Liver (tissue), 9 donors: ENCODE data around the gene TRH. TPM values are rescaled to one million over a fixed set of nuclear protein-coding genes. Genes with fewer than 3 reads are reported as not detected.

Experiments
- DNase-seq: peaks from one replicate; pipeline ENCODE4 v3.0.0-alpha.2; 2017; ENCODE audit warnings: low spot score
- H3K27ac ChIP-seq, 2 donors: one replicate each; pipeline ENCODE4 v1.7.0; 2013; ENCODE audit warnings: inconsistent platforms in 2 of 2, low read length in 2 of 2, control low read depth in 1 of 2, low read depth in 1 of 2, mild to moderate bottlenecking in 1 of 2
- H3K27me3 ChIP-seq, 4 donors: one replicate each; pipeline versions ENCODE4 v1.6.1 to v1.7.0; 2013; ENCODE audit warnings: low read length in 3 of 4, inconsistent platforms in 1 of 4, mild to moderate bottlenecking in 1 of 4, moderate library complexity in 1 of 4; ENCODE audit not compliant: control insufficient read depth in 4 of 4, insufficient read depth in 4 of 4
- H3K36me3 ChIP-seq, 4 donors: one replicate each; pipeline versions ENCODE4 v1.6.1 to v1.7.0; 2013; ENCODE audit warnings: low read length in 3 of 4, mild to moderate bottlenecking in 3 of 4, low read depth in 1 of 4, moderate library complexity in 1 of 4; ENCODE audit not compliant: control insufficient read depth in 4 of 4, insufficient read depth in 3 of 4
- H3K4me1 ChIP-seq, 4 donors: one replicate each; pipeline versions ENCODE4 v1.6.1 to v1.7.0; 2013; ENCODE audit warnings: low read length in 3 of 4, mild to moderate bottlenecking in 3 of 4, moderate library complexity in 1 of 4; ENCODE audit not compliant: control insufficient read depth in 4 of 4, insufficient read depth in 4 of 4
- H3K4me3 ChIP-seq, 3 donors: one replicate each; pipeline versions ENCODE4 v1.6.1 to v1.7.0; 2013; ENCODE audit warnings: low read length in 3 of 3, control low read depth in 1 of 3, low read depth in 1 of 3, mild to moderate bottlenecking in 1 of 3
- H3K9ac ChIP-seq, 2 donors: one replicate each; pipeline ENCODE4 v1.7.0; 2013; ENCODE audit warnings: low read length in 2 of 2, mild to moderate bottlenecking in 2 of 2, moderate library complexity in 2 of 2, control low read depth in 1 of 2, low read depth in 1 of 2
- H3K9me3 ChIP-seq, 4 donors: one replicate each; pipeline versions ENCODE4 v1.6.1 to v1.7.0; 2013; ENCODE audit warnings: low read length in 3 of 4; ENCODE audit not compliant: control insufficient read depth in 4 of 4
- EGR1 ChIP-seq, 2 donors: IDR thresholded peaks; 2 replicates each; pipeline ENCODE4 v1.6.1; 2016 to 2018; ENCODE audit warnings: antibody characterized with exemption in 2 of 2, low read depth in 2 of 2
- FOXA1 ChIP-seq: IDR thresholded peaks from 2 replicates; pipeline ENCODE4 v1.6.1; 2016; ENCODE audit warnings: antibody characterized with exemption
- FOXA2 ChIP-seq: IDR thresholded peaks from 2 replicates; pipeline ENCODE4 v1.6.1; 2016; ENCODE audit warnings: antibody characterized with exemption
- HNF4A ChIP-seq, 2 donors: conservative IDR thresholded peaks; 2 replicates each; pipeline ENCODE4 v1.6.1; 2016; ENCODE audit warnings: antibody characterized with exemption in 2 of 2, mild to moderate bottlenecking in 2 of 2
- HNF4G ChIP-seq: IDR thresholded peaks from 2 replicates; pipeline ENCODE4 v1.6.1; 2016; ENCODE audit warnings: antibody characterized with exemption
- JUND ChIP-seq, 2 donors: IDR thresholded peaks; 2 replicates each; pipeline ENCODE4 v1.6.1; 2016; ENCODE audit warnings: antibody characterized with exemption in 2 of 2
- NR2F2 ChIP-seq: IDR thresholded peaks from 2 replicates; pipeline ENCODE4 v1.6.1; 2016; ENCODE audit warnings: antibody characterized with exemption
- RAD21 ChIP-seq, 2 donors: IDR thresholded peaks; 2 replicates each; pipeline ENCODE4 v1.6.1; 2016; ENCODE audit warnings: antibody characterized with exemption in 2 of 2, mild to moderate bottlenecking in 2 of 2
- RXRA ChIP-seq, 2 donors: IDR thresholded peaks; 2 replicates each; pipeline ENCODE4 v1.6.1; 2017 to 2018; ENCODE audit warnings: antibody characterized with exemption in 2 of 2, mild to moderate bottlenecking in 1 of 2
- TAF1 ChIP-seq: conservative IDR thresholded peaks from 2 replicates; pipeline ENCODE4 v1.6.1; 2016; ENCODE audit warnings: antibody characterized with exemption, mild to moderate bottlenecking
- WGBS: extraction: QIAGEN DNeasy Blood & Tissue Kit; methylation state at CpG from one replicate; pipeline ENCODE4 v1.1.7; 2013; 5-methylcytosine and 5-hydroxymethylcytosine counted together
- polyA plus RNA-seq, 2 donors: library from polyadenylated mRNA; stranded (reverse) in 1 of 2; unstranded in 1 of 2; fragments of 200-250 nt in 1 of 2; fragments of >200 nt in 1 of 2; fragmentation: Nextera tagmentation in 1 of 2; extraction: Ambion mirVana in 1 of 2; gene quantifications; one replicate each; pipeline versions ENCODE4 v1.2.1 to v1.2.3, GENCODE V29; 2013 to 2015
- total RNA-seq, 2 donors: library from RNA; depleted of rRNA; stranded (reverse); fragments of >200 nt; gene quantifications; one replicate each; pipeline ENCODE4 v1.2.3, GENCODE V29; 2014
- TF ChIP-seq, protein P1 (sequence below): fragments of 150-350 bp; IDR thresholded peaks from 2 replicates; pipeline ENCODE4 v1.5.1; 2017; ENCODE audit warnings: improper control_type of control experiment, low read depth, low read length; ENCODE audit not compliant: missing input control
- TF ChIP-seq, protein P2 (sequence below): IDR thresholded peaks from 2 replicates; pipeline ENCODE4 v1.6.1; 2016; ENCODE audit warnings: antibody characterized with exemption
- TF ChIP-seq, protein P3 (sequence below): IDR thresholded peaks from 2 replicates; pipeline ENCODE4 v1.6.1; 2016; ENCODE audit warnings: antibody characterized with exemption, mild to moderate bottlenecking
- TF ChIP-seq, protein P4 (sequence below): IDR thresholded peaks from 2 replicates; pipeline ENCODE4 v1.6.1; 2016; ENCODE audit warnings: antibody characterized with exemption
- donor health status: healthy.
- donor health status: healthy.
- donor health status: healthy.
- donor health status: healthy.
- donor health status: healthy.

Gene TRH
- total and polyA plus RNA-seq, 4 donors, result 0.28 TPM; not detected in 3

DNA sequence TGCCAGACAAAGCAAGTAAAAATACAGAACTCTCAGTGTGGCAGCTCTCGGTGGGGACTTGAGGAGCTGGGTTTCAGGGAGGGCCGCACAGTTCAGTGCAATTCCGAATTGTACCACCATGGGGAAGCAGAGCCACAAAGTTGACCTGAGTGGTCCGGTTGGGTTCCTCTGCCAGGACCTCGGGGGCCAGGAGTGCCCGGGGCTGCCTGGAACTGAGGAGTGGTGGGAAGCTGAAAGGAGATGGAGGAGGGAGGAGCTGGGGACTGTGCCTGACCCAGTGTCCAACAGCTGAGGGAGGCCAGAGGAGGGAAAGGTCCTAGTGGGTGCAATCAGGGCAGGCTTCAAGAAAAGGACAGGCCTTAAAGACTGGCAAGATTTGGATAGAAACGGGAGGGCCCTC, 32.2 kb upstream of the TRH start:
- no peak overlapping the region for H3K9ac ChIP-seq
- 29% methylated on average over 7 of the region's 7 CpGs for WGBS
- peaks cover 0 to 7% (median 4%) of the 10 kb centered on the region in 4 donors for H3K9me3 ChIP-seq
- H3K27me3 ChIP-seq, result no peaks in the 10 kb centered on the region
- H3K4me1 ChIP-seq, result no peaks in the 10 kb centered on the region
- TF ChIP-seq, protein P1, sequence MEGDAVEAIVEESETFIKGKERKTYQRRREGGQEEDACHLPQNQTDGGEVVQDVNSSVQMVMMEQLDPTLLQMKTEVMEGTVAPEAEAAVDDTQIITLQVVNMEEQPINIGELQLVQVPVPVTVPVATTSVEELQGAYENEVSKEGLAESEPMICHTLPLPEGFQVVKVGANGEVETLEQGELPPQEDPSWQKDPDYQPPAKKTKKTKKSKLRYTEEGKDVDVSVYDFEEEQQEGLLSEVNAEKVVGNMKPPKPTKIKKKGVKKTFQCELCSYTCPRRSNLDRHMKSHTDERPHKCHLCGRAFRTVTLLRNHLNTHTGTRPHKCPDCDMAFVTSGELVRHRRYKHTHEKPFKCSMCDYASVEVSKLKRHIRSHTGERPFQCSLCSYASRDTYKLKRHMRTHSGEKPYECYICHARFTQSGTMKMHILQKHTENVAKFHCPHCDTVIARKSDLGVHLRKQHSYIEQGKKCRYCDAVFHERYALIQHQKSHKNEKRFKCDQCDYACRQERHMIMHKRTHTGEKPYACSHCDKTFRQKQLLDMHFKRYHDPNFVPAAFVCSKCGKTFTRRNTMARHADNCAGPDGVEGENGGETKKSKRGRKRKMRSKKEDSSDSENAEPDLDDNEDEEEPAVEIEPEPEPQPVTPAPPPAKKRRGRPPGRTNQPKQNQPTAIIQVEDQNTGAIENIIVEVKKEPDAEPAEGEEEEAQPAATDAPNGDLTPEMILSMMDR, result peak; percentile 62
- peak; percentile 74 to 81 for TF ChIP-seq RAD21 (IDR thresholded peaks at IDR 0.05)
- TF ChIP-seq, protein P2, sequence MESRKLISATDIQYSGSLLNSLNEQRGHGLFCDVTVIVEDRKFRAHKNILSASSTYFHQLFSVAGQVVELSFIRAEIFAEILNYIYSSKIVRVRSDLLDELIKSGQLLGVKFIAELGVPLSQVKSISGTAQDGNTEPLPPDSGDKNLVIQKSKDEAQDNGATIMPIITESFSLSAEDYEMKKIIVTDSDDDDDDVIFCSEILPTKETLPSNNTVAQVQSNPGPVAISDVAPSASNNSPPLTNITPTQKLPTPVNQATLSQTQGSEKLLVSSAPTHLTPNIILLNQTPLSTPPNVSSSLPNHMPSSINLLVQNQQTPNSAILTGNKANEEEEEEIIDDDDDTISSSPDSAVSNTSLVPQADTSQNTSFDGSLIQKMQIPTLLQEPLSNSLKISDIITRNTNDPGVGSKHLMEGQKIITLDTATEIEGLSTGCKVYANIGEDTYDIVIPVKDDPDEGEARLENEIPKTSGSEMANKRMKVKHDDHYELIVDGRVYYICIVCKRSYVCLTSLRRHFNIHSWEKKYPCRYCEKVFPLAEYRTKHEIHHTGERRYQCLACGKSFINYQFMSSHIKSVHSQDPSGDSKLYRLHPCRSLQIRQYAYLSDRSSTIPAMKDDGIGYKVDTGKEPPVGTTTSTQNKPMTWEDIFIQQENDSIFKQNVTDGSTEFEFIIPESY, result no peak
- TF ChIP-seq EGR1 (IDR thresholded peaks at IDR 0.05; ENCODE audit: low read depth in 2 of 2), result no peak
- no peaks in the 10 kb centered on the region for H3K36me3 ChIP-seq
- no peak overlapping the region for H3K27ac ChIP-seq
- no peak overlapping the region for H3K4me3 ChIP-seq
- DNase-seq, result peak; percentile 66

DNA sequence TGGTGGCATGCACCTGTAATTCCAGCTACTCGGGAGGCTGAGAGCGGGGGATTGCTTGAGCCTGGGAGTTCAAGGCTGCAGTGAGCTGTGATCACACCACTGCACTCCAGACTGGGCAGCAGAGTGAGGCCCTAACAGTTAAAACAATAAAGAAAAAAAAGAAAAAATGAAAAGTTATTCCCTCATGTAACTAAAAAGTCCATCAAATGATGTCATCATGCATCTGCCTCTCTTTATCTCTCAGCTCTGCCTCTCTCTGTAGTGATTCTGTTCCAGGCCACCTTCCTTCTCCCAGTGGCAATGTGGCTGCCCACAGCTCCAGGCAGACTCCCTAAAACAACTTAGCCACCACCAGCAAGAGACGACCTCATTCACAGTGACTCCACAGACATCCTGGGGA, 31.5 kb upstream of the TRH start:
- H3K9me3 ChIP-seq, result peaks cover 0 to 7% (median 4%) of the 10 kb centered on the region in 4 donors
- DNase-seq, result no peak
- no peak overlapping the region for H3K9ac ChIP-seq
- 84% methylated on average over 3 of the region's 3 CpGs for WGBS
- no peaks in the 10 kb centered on the region for H3K27me3 ChIP-seq
- no peak overlapping the region for H3K27ac ChIP-seq
- no peak for TF ChIP-seq RXRA (IDR thresholded peaks at IDR 0.05)
- TF ChIP-seq, protein P3, sequence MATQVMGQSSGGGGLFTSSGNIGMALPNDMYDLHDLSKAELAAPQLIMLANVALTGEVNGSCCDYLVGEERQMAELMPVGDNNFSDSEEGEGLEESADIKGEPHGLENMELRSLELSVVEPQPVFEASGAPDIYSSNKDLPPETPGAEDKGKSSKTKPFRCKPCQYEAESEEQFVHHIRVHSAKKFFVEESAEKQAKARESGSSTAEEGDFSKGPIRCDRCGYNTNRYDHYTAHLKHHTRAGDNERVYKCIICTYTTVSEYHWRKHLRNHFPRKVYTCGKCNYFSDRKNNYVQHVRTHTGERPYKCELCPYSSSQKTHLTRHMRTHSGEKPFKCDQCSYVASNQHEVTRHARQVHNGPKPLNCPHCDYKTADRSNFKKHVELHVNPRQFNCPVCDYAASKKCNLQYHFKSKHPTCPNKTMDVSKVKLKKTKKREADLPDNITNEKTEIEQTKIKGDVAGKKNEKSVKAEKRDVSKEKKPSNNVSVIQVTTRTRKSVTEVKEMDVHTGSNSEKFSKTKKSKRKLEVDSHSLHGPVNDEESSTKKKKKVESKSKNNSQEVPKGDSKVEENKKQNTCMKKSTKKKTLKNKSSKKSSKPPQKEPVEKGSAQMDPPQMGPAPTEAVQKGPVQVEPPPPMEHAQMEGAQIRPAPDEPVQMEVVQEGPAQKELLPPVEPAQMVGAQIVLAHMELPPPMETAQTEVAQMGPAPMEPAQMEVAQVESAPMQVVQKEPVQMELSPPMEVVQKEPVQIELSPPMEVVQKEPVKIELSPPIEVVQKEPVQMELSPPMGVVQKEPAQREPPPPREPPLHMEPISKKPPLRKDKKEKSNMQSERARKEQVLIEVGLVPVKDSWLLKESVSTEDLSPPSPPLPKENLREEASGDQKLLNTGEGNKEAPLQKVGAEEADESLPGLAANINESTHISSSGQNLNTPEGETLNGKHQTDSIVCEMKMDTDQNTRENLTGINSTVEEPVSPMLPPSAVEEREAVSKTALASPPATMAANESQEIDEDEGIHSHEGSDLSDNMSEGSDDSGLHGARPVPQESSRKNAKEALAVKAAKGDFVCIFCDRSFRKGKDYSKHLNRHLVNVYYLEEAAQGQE, result no peak
- TF ChIP-seq, protein P4, sequence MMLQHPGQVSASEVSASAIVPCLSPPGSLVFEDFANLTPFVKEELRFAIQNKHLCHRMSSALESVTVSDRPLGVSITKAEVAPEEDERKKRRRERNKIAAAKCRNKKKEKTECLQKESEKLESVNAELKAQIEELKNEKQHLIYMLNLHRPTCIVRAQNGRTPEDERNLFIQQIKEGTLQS, result no peak
- no peak for TF ChIP-seq HNF4A (conservative IDR thresholded peaks at IDR 0.05)
- TF ChIP-seq NR2F2, result no peak
- no peaks in the 10 kb centered on the region for H3K36me3 ChIP-seq
- no peak overlapping the region for H3K4me3 ChIP-seq
- no peaks in the 10 kb centered on the region for H3K4me1 ChIP-seq

DNA sequence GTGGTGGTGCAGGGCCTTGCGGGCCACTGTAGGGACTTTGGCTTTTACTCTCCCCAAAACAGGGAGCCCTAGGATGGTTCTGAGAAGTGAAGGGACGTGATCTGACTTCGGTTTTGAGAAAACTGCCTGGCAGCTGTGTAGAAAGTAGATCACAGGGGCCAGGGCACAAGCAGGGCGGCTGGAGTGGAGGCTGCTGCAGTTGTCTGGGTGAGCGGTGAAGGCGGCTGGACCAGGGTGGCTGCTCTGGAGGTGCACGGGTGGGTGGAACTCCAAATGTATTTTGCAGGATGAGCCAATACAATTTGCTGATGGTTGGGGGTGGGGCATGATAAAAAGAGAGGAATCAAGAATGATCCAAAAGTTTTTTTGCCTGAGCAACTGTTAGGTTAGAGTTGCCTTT, 29.8 kb upstream of the TRH start:
- Histone ChIP-seq H3K9me3 (peaks cover 0 to 7% (median 4%) of the 10 kb centered on the region in 4 donors), H3K36me3 (no peaks in the 10 kb centered on the region), H3K4me3 (no peak overlapping the region), H3K27me3 (no peaks in the 10 kb centered on the region), H3K27ac (no peak overlapping the region), H3K4me1 (no peaks in the 10 kb centered on the region), H3K9ac (no peak overlapping the region)
- no peak for TF ChIP-seq EGR1 (IDR thresholded peaks at IDR 0.05; ENCODE audit: low read depth in 2 of 2)
- TF ChIP-seq HNF4G, result no peak
- TF ChIP-seq RXRA (IDR thresholded peaks at IDR 0.05), result no peak
- no peak for TF ChIP-seq TAF1
- TF ChIP-seq, protein P4, result no peak
- no peak for TF ChIP-seq JUND (IDR thresholded peaks at IDR 0.05)
- TF ChIP-seq FOXA2, result no peak
- no peak for TF ChIP-seq NR2F2
- TF ChIP-seq FOXA1, result no peak
- no peak for DNase-seq
- WGBS, result 93% methylated on average over 7 of the region's 7 CpGs
